NK-92 treated with Interleukin-12 subunit alpha and Interleukin-12 subunit beta, amount 100 ng/mL, for 24 hours (cell line): ENCODE results near the gene UBE2E3.
A peak's percentile ranks its signal among the peaks of the same experiment; 100 is the strongest.
"Not testable (repeated sequence)": the region's sequence is repeated elsewhere in the genome, so short reads cannot be mapped to it uniquely, and the experiment has no call there.

Experiments
- DNase-seq: peaks from one replicate; lab custom pipeline; 2025; lab: John Stamatoyannopoulos, UW

UBE2E3 gene

GRCh38 chr2:180980106-180980942 is at the start of gene UBE2E3:
TSS of gene UBE2E3 (plus strand) at chr2:180980605. CDS start at chr2:180982043, 1,438 bp downstream.
- DNase-seq, result peak; percentile 30

- no peak for DNase-seq
Observed at GRCh38 chr2:180931841-180932240, 48.6 kb upstream of the UBE2E3 start.

GRCh38 chr2:180933332-180933731 is 47.1 kb upstream of the UBE2E3 start:
- DNase-seq, result no peak

GRCh38 chr2:180934911-180935310 is 45.5 kb upstream of the UBE2E3 start:
- DNase-seq, result no peak

GRCh38 chr2:180937480-180937879 is 42.9 kb upstream of the UBE2E3 start:
- DNase-seq, result not testable (repeated sequence)

- no peak for DNase-seq
Observed at GRCh38 chr2:180938451-180938850, 42.0 kb upstream of the UBE2E3 start.

GRCh38 chr2:180943275-180943674 is 37.1 kb upstream of the UBE2E3 start:
- DNase-seq, result no peak

- DNase-seq, result no peak
Observed at GRCh38 chr2:180944372-180944771, 36.0 kb upstream of the UBE2E3 start.

GRCh38 chr2:180947208-180947689 is 33.2 kb upstream of the UBE2E3 start:
- no peak for DNase-seq

GRCh38 chr2:180949896-180950295 is 30.5 kb upstream of the UBE2E3 start:
- DNase-seq, result no peak

- DNase-seq, result no peak
Observed at GRCh38 chr2:180952082-180952481, 28.3 kb upstream of the UBE2E3 start.

- no peak for DNase-seq
Observed at GRCh38 chr2:180952731-180953336, 27.6 kb upstream of the UBE2E3 start.

- no peak for DNase-seq
Observed at GRCh38 chr2:180953550-180953949, 26.9 kb upstream of the UBE2E3 start.

- DNase-seq, result no peak
Observed at GRCh38 chr2:180955101-180955500, 25.3 kb upstream of the UBE2E3 start.

GRCh38 chr2:180959787-180960186 is 20.6 kb upstream of the UBE2E3 start:
- DNase-seq, result no peak

- DNase-seq, result no peak
Observed at GRCh38 chr2:180960982-180961381, 19.4 kb upstream of the UBE2E3 start.

GRCh38 chr2:180962727-180963314 is 17.6 kb upstream of the UBE2E3 start:
- DNase-seq, result no peak

GRCh38 chr2:180966378-180966777 is 14.0 kb upstream of the UBE2E3 start:
- no peak for DNase-seq

- no peak for DNase-seq
Observed at GRCh38 chr2:180969124-180969523, 11.3 kb upstream of the UBE2E3 start.

- no peak for DNase-seq
Observed at GRCh38 chr2:180970016-180970415, 10.4 kb upstream of the UBE2E3 start.

- no peak for DNase-seq
Observed at GRCh38 chr2:180971811-180972210, 8.6 kb upstream of the UBE2E3 start.

- no peak for DNase-seq
Observed at GRCh38 chr2:180975585-180975984, 4.8 kb upstream of the UBE2E3 start.
